GM23338 (cell line): ENCODE results near the gene SBK3. TPM values are rescaled to one million over a fixed set of nuclear protein-coding genes. Genes with fewer than 3 reads are reported as not detected.

Experiments
- ATAC-seq: fragments of 200-7000 bp; cut with Tn5 transposase; 3 replicates; pipeline ENCODE4 v1.9.1; 2020
- DNase-seq: peaks from one replicate; pipeline ENCODE4 v3.0.0-alpha.2; 2015; ENCODE audit warnings: low spot score
- H2AFZ ChIP-seq: fragments of 200-600 bp; sonication (generic); 2 replicates; pipeline ENCODE4 v1.8.0; 2016; ENCODE audit warnings: antibody characterized with exemption, mild to moderate bottlenecking, moderate library complexity
- H3F3A ChIP-seq: fragments of 200-600 bp; sonication (generic); replicated peaks from 2 replicates; pipeline ENCODE4 v1.8.0; 2017; ENCODE audit warnings: antibody characterized with exemption, mixed run types, low read depth
- H3K27ac ChIP-seq: fragments of 200-600 bp; sonication (generic); 2 replicates; pipeline ENCODE4 v1.6.1; 2016; ENCODE audit warnings: low read depth
- H3K27me3 ChIP-seq: fragments of 200-600 bp; sonication (generic); 2 replicates; pipeline ENCODE4 v1.8.0; 2016; ENCODE audit warnings: mild to moderate bottlenecking, mixed run types, moderate library complexity; ENCODE audit not compliant: insufficient read depth
- H3K36me3 ChIP-seq: fragments of 200-600 bp; sonication (generic); 2 replicates; pipeline ENCODE4 v1.8.0; 2016; ENCODE audit warnings: mild to moderate bottlenecking; ENCODE audit not compliant: insufficient read depth
- H3K4me1 ChIP-seq: fragments of 200-600 bp; sonication (generic); 2 replicates; pipeline ENCODE4 v1.8.0; 2016; ENCODE audit warnings: mild to moderate bottlenecking, moderate library complexity; ENCODE audit not compliant: insufficient read depth
- H3K4me2 ChIP-seq: fragments of 200-600 bp; sonication (generic); 2 replicates; pipeline ENCODE4 v1.7.1; 2017; ENCODE audit warnings: mixed run types
- H3K4me3 ChIP-seq: fragments of 200-600 bp; sonication (generic); 2 replicates; pipeline ENCODE4 v1.6.1; 2016; ENCODE audit warnings: mixed run types
- H3K79me2 ChIP-seq: fragments of 200-600 bp; sonication (generic); replicated peaks from 2 replicates; pipeline ENCODE4 v1.8.0; 2017; ENCODE audit warnings: mild to moderate bottlenecking; ENCODE audit not compliant: insufficient read depth
- H3K9me2 ChIP-seq: fragments of 200-600 bp; sonication (generic); 2 replicates; pipeline ENCODE4 v1.8.0; 2017; ENCODE audit not compliant: insufficient read depth
- H4K20me1 ChIP-seq: fragments of 200-600 bp; sonication (generic); replicated peaks from 2 replicates; pipeline ENCODE4 v1.8.0; 2017; ENCODE audit warnings: mild to moderate bottlenecking; ENCODE audit not compliant: insufficient read depth
- H3K27ac Mint-ChIP-seq: 2 replicates; pipeline ENCODE4 v1.8.0; 2020; ENCODE audit warnings: inconsistent platforms, mild to moderate bottlenecking, moderate library complexity, mixed read lengths
- H3K27me3 Mint-ChIP-seq: 3 replicates; pipeline ENCODE4 v1.8.0; 2022; ENCODE audit warnings: low read depth, mild to moderate bottlenecking, moderate library complexity, mixed read lengths, inconsistent platforms; ENCODE audit not compliant: insufficient read depth, poor library complexity
- H3K36me3 Mint-ChIP-seq: 3 replicates; pipeline ENCODE4 v1.8.0; 2021; ENCODE audit warnings: low read depth, mild to moderate bottlenecking, inconsistent platforms, moderate library complexity, mixed read lengths
- H3K4me1 Mint-ChIP-seq: 3 replicates; pipeline ENCODE4 v1.8.0; 2020; ENCODE audit warnings: mild to moderate bottlenecking, inconsistent platforms, mixed read lengths
- H3K4me3 Mint-ChIP-seq: 3 replicates; pipeline ENCODE4 v1.8.0; 2021; ENCODE audit warnings: moderate library complexity, mild to moderate bottlenecking, inconsistent platforms, mixed read lengths
- H3K9me3 Mint-ChIP-seq: 3 replicates; pipeline ENCODE4 v1.8.0; 2020; ENCODE audit warnings: moderate library complexity, mild to moderate bottlenecking, inconsistent platforms, mixed read lengths
- CREB1 ChIP-seq: fragments of 250-450 bp; sonication (Bioruptor Pico); IDR thresholded peaks from 2 replicates; pipeline ENCODE4 v1.5.0; 2020; ENCODE audit warnings: low read depth, mild to moderate bottlenecking, moderate library complexity
- CTCF ChIP-seq, 2 experiments: fragments of 200-600 bp in 1 of 2; sonication (generic) in 1 of 2; conservative IDR thresholded peaks; 2 replicates each; pipeline versions ENCODE4 v1.5.1 to v1.6.1; 2016 to 2017; ENCODE audit warnings: antibody characterized with exemption in 2 of 2, low read depth in 2 of 2, mild to moderate bottlenecking in 2 of 2, moderate library complexity in 1 of 2
- ETS1 ChIP-seq: IDR thresholded peaks from 2 replicates; pipeline ENCODE4 v1.6.1; 2016; ENCODE audit warnings: antibody characterized with exemption
- EZH2 ChIP-seq: fragments of 200-600 bp; sonication (generic); IDR thresholded peaks from one replicate; pipeline ENCODE4 v1.8.0; 2017; ENCODE audit warnings: antibody characterized with exemption, mild to moderate bottlenecking, low read depth; ENCODE audit not compliant: unreplicated experiment
- EZH2phosphoT487 ChIP-seq: fragments of 200-600 bp; sonication (generic); IDR thresholded peaks from one replicate; pipeline ENCODE4 v1.8.1; 2018; ENCODE audit warnings: antibody characterized with exemption; ENCODE audit not compliant: unreplicated experiment
- JUNB ChIP-seq: IDR thresholded peaks from one replicate; pipeline ENCODE4 v1.6.1; 2016; ENCODE audit warnings: antibody characterized with exemption; ENCODE audit not compliant: unreplicated experiment
- NANOG ChIP-seq: IDR thresholded peaks from 2 replicates; pipeline ENCODE4 v1.6.1; 2016; ENCODE audit warnings: antibody characterized with exemption, borderline replicate concordance
- POLR2AphosphoS5 ChIP-seq: IDR thresholded peaks from 2 replicates; pipeline ENCODE4 v1.6.1; 2016; ENCODE audit warnings: antibody characterized with exemption, low read depth
- REST ChIP-seq: IDR thresholded peaks from one replicate; pipeline ENCODE4 v1.6.1; 2018; ENCODE audit warnings: antibody characterized with exemption; ENCODE audit not compliant: unreplicated experiment
- STAT1 ChIP-seq: IDR thresholded peaks from one replicate; pipeline ENCODE4 v1.6.1; 2016; ENCODE audit warnings: antibody characterized with exemption; ENCODE audit not compliant: unreplicated experiment
- ZNF114 ChIP-seq: fragments of 250-450 bp; sonication (Bioruptor Pico); IDR thresholded peaks from 2 replicates; pipeline ENCODE4 v1.5.0; 2020; ENCODE audit warnings: mild to moderate bottlenecking, moderate library complexity
- ZNF331 ChIP-seq: fragments of 250-450 bp; sonication (Bioruptor Pico); IDR thresholded peaks from 2 replicates; pipeline ENCODE4 v1.5.0; 2020; ENCODE audit warnings: low read depth, mild to moderate bottlenecking, moderate library complexity
- ZNF462 ChIP-seq: fragments of 250-450 bp; sonication (Bioruptor Pico); IDR thresholded peaks from 2 replicates; pipeline ENCODE4 v1.5.0; 2020; ENCODE audit warnings: mild to moderate bottlenecking, moderate library complexity
- polyA plus RNA-seq: library from polyadenylated mRNA; unstranded; fragments of >200 nt; fragmentation: Nextera tagmentation; extraction: Ambion mirVana; gene quantifications from 2 replicates; pipeline ENCODE4 v1.2.1, GENCODE V29; 2016
- total RNA-seq: library from RNA; depleted of rRNA; stranded (reverse); fragments of >200 nt; shearing (Covaris generic); gene quantifications from 2 replicates; pipeline ENCODE4 v1.2.3, GENCODE V29; 2014

Gene SBK3
- total and polyA plus RNA-seq, 2 experiments from 2014 or later: 0.27 to 0.94 TPM

GRCh38 chr19:55546822-55547614 lies 1.7 kb upstream of the SBK3 start:
- peaks cover 10% of the 10 kb centered on the region for H3K27me3 Mint-ChIP-seq
- Histone ChIP-seq H3K79me2 (no peaks in the 10 kb centered on the region), H3K4me3 (no peak overlapping the region), H3F3A (no peaks in the 10 kb centered on the region), H3K4me1 (no peaks in the 10 kb centered on the region; the same call in 1 of the 2 replicates), H3K4me2 (no peak overlapping the region), H3K27ac (no peak overlapping the region), H3K36me3 (no peaks in the 10 kb centered on the region), H2AFZ (peak overlapping the region; percentile 56), H3K9me2 (no peaks in the 10 kb centered on the region), H3K27me3 (no peaks in the 10 kb centered on the region), H4K20me1 (no peaks in the 10 kb centered on the region)
- ATAC-seq (peak; percentile 18), DNase-seq (peak; percentile 46)
- H3K4me3 Mint-ChIP-seq: no peak overlapping the region
- peak overlapping the region; percentile 80; the same call in 1 of the 2 replicates for H3K27ac Mint-ChIP-seq
- peaks cover 28% of the 10 kb centered on the region for H3K4me1 Mint-ChIP-seq
- no peak for TF ChIP-seq CTCF (conservative IDR thresholded peaks at IDR 0.05; ENCODE audit: low read depth in 2 of 2)
- no peak for TF ChIP-seq ETS1
- TF ChIP-seq EZH2: no peak
- no peak for TF ChIP-seq STAT1
- no peak for TF ChIP-seq ZNF462
- TF ChIP-seq EZH2phosphoT487: no peak
- no peak for TF ChIP-seq CREB1 (CRISPR knock-in tag)
- no peak for TF ChIP-seq REST
- TF ChIP-seq ZNF114 (CRISPR knock-in tag): no peak
- no peak for TF ChIP-seq NANOG
- TF ChIP-seq JUNB: no peak
- TF ChIP-seq ZNF331 (CRISPR knock-in tag): no peak
- no peak for TF ChIP-seq POLR2AphosphoS5
- peaks cover 4% of the 10 kb centered on the region for H3K9me3 Mint-ChIP-seq
- no peaks in the 10 kb centered on the region; the same call in 2 of the 3 replicates for H3K36me3 Mint-ChIP-seq
